GM18517 (cell line): ENCODE data around the gene CDK11A.
"Not testable (repeated sequence)": the region's sequence is repeated elsewhere in the genome, so short reads cannot be mapped to it uniquely, and the experiment has no call there.

Experiments
- ATAC-seq: cut with Tn5 transposase; IDR thresholded peaks from one replicate; pipeline ENCODE4 v1.9.1; 2021; ENCODE audit warnings: mild to moderate bottlenecking, moderate library complexity; ENCODE audit not compliant: unreplicated experiment

The CDK11A gene

DNA sequence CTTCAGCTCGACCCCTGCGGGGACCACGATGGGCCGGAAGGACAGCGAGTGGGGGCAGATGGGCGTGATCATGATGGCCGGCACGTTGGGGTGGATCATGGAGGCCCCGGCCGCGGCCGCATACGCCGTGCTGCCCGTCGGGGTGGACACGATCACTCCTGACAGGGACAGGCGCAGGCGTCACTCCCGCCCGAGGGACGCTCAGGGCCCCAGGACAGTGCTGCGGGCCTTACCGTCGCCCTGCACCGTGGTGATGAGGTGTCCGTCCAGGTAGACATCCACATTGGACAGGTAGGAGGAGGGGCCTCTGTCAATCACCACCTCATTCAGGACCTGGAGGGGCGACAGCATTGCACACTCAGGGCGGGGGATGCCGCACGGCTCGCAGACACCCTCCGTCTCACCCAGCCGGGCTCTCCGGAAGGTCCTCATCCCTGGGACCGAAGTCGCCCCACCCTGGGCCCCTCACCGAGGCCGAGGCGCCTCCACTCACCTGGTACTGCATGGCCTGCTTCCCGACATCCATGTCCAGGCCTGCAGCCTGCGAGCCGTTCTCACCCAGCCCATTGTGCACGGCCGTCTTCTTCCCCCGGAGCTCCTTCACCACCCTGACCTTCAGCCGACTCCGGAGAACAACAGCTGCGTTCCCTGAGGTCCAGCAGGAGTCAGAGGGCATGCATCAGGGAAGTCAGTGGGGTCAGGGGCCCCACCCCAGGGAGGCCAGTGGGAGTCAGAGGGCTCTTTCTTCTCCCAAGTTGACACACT lies 30.1 kb upstream of the CDK11A start:
- ATAC-seq: no peak

DNA sequence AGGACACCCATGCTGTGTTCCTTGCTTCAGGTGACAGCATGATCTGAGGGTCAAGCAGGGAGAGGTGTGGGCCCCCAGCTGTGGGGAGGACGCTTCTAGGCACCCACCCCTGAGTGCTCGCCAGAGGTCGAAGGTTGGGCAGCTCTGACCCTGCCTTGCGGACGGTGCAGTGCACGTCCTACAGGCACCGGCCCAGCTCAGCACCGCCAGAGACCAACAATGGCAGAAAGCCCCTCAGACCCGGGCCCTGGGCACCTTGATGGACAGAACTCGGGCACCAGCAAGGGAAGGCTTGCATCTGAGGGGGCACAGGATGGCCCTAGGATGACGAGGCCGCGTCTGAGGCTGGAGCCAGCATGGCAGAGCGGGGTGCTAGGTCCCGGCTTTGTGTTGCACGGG lies 29.4 kb upstream of the CDK11A start:
- ATAC-seq: no peak

GRCh38 chr1:1752636-1753606 lies 28.8 kb upstream of the CDK11A start:
- ATAC-seq: no peak

DNA sequence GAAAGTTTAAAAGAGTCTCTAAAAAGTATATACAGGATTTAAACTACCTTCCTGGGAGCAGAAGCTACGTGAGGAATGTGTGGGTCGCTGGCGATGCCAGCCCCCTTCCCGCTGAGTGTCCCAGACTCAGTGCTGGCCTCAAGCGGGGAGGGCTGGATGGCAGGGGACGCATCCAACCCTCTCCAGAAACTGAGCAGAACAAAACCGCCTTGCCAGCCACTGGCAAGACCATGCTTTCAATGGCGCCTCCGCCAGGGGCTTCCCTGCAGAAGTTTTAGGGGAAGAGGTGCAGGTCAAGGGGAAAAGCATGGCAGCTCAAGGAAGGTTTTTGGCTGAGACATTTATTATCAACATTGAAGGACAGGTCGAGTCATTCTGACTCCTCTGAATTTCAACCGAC lies 28.0 kb upstream of the CDK11A start:
- ATAC-seq: no peak

- ATAC-seq: not testable (repeated sequence)
Observed at GRCh38 chr1:1749941-1750340, 25.8 kb upstream of the CDK11A start.

DNA sequence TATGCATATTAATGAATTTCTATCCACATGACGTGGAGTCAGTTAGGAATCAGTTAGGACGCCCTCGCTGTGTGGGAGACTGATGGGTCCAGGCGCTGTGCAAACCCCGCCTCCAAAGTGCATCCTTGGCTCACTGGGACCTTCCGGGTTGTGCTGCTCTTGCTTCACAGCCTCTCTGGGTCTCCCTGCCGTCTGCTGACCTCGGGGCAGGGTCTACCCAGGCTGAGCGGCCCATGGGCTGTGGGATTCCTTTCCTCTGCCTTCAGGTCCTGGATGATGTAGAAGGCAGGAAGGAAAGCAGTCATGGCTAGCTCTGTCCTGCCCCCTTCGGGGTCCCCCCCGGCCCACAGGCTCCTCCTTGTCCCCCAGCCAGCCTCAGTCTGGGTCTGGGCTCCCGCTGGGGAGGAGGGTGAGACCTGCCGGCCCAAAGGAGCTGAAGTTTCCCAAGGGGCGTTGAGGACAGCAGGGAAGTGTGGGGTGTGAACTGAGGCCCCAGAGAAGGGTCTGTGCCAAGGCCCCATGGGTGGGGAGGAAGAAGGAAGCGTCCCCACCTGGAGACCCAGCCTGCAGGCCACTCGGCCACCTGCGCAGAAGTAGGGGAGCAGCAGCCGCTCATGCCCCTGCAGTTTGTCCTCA lies 24.6 kb upstream of the CDK11A start:
- ATAC-seq: no peak

DNA sequence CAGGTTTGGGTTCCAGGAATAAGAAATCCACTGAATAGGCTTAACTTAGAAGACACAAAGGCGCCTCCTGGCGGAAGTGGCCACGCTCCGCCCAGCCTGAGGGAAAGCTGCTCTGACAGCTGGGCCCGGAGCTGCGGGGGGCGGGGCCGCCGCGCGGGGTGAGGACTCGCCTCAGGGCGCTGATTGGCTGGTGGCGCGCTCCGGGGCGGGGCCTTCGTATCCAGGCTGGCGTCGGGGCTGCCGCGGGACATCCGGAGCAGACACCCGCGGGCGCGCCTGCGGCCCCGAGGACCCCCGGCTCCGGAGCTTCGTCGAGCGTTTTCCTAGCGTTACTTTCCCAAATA lies 22.4 kb upstream of the CDK11A start:
- peak; percentile 67 for ATAC-seq

GRCh38 chr1:1745651-1746565 lies 21.8 kb upstream of the CDK11A start:
- peak; percentile 62 for ATAC-seq

DNA sequence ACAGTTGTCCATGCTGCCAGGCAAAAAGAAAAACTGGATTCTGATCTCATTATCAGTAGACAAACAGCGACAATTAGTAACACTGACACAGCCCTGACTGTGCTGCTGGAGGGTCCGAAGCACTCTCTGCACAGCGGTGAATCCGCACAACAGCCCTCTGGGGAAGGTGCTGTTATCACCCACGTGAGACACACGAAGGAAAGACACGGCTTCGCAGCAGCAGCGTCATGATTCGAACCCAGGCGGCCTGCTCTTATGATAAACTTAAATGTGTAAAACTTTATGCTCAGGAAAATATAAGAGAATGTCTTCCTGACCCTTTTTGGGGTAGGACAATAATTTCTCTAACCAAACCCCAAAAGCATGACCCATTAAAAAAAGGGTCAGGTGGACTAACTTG lies 18.4 kb upstream of the CDK11A start:
- ATAC-seq: not testable (repeated sequence)

GRCh38 chr1:1741013-1741412 lies 16.9 kb upstream of the CDK11A start:
- not testable (repeated sequence) for ATAC-seq

GRCh38 chr1:1738799-1739337 lies 14.7 kb upstream of the CDK11A start:
- not testable (repeated sequence) for ATAC-seq

- ATAC-seq: not testable (repeated sequence)
Observed at GRCh38 chr1:1737675-1738590, 13.8 kb upstream of the CDK11A start.

- ATAC-seq: no peak
Observed at GRCh38 chr1:1732381-1732780, 8.2 kb upstream of the CDK11A start.

GRCh38 chr1:1730870-1731269 lies 6.7 kb upstream of the CDK11A start:
- ATAC-seq: no peak

DNA sequence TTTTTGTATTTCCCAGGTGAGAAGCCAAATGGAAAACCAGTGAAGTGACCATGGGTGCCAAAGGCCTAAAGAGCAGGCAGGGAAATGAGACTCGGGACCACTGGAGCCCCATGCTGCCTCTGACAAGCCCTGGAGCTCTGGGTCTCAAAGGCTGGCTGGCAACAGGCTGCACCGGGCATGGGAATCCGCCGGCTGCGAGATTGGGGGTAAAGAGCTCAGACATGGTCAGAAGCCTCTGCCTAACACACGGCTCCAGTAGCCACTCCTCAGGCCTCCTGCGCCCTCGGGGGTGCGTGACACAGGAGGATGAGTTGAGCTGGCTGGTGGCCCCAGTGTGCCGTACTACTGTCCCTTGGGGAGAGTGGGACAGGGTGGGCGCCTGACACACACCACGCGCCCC lies 6.1 kb upstream of the CDK11A start:
- ATAC-seq: not testable (repeated sequence)

GRCh38 chr1:1729116-1729816 lies 5.1 kb upstream of the CDK11A start:
- not testable (repeated sequence) for ATAC-seq

DNA sequence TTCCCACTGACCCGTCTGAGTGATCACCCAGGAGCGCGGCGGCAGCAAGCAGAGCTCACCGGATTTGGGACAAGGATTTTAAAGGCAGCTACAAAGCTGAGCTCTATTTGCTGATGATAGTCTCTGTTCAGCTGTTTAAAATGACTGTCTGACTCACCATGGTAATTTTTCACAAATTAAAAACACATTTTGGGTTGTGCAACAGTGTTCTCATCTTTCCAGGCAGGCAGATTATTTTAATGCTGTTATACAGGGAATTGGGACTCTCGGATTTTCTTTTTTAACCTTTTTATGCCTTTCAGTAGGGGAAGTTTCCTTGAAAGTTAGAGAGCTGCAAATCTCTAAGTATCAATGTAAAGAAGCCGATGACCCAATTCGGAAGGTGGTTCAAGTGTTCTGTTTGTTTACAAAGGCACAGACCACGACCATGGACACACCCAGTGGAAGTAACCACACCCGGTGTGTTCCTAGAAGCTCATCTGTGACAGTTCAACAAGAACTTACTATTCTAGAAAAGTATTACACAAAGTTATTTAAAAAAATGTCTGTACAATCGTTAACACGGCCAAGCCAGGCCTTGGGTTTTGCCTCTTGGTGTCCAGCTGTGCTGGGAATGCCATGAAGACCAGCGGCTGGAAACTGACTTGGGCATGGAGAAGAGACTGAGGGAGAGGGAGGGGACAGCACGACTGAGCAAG lies 4.3 kb upstream of the CDK11A start:
- ATAC-seq: not testable (repeated sequence)

GRCh38 chr1:1727131-1727651 lies 3.0 kb upstream of the CDK11A start:
- not testable (repeated sequence) for ATAC-seq
